Stimulated activated effector memory CD8-positive, alpha-beta T cell treated with anti-CD3 and anti-CD28 coated beads, Interleukin-12 subunit alpha, Interleukin-12 subunit beta, amount 100 ng/mL, for 72 hours (primary cell): ENCODE results near the gene DAPL1.

ENCODE experiments used
- ATAC-seq: fragments of 150-1000 bp; cut with Tn5 transposase; 2 replicates; pipeline ENCODE4 v1.10.0; 2021
- DNase-seq, 2 donors: peaks; one replicate each; pipeline ENCODE4 v3.0.0; 2021 to 2022; ENCODE audit warnings: low spot score in 2 of 2
- H3K27ac Mint-ChIP-seq: one replicate; pipeline ENCODE4 v1.8.0; 2022; ENCODE audit warnings: mild to moderate bottlenecking, mixed read lengths
- H3K36me3 Mint-ChIP-seq: one replicate; pipeline ENCODE4 v1.8.0; 2022; ENCODE audit warnings: mild to moderate bottlenecking, mixed read lengths
- H3K4me1 Mint-ChIP-seq: one replicate; pipeline ENCODE4 v1.8.0; 2022; ENCODE audit warnings: mixed read lengths
- H3K4me3 Mint-ChIP-seq: one replicate; pipeline ENCODE4 v1.8.0; 2022; ENCODE audit warnings: mild to moderate bottlenecking, mixed read lengths
- H3K9me3 Mint-ChIP-seq: one replicate; pipeline ENCODE4 v1.8.0; 2022; ENCODE audit warnings: mixed read lengths

The DAPL1 gene

GRCh38 chr2:158797963-158798700, 3.0 kb downstream of the DAPL1 start:
- H3K4me3 Mint-ChIP-seq = no peak overlapping the region
- no peaks in the 10 kb centered on the region for H3K36me3 Mint-ChIP-seq
- H3K4me1 Mint-ChIP-seq = no peaks in the 10 kb centered on the region
- ATAC-seq (no peak), DNase-seq (no peak)
- H3K27ac Mint-ChIP-seq = no peak overlapping the region
- H3K9me3 Mint-ChIP-seq = no peaks in the 10 kb centered on the region

- ATAC-seq (no peak), DNase-seq (no peak)
- H3K4me3 Mint-ChIP-seq = no peak overlapping the region
- H3K9me3 Mint-ChIP-seq = no peaks in the 10 kb centered on the region
- H3K36me3 Mint-ChIP-seq = no peaks in the 10 kb centered on the region
- H3K4me1 Mint-ChIP-seq = no peaks in the 10 kb centered on the region
- no peak overlapping the region for H3K27ac Mint-ChIP-seq
These were observed 4.1 kb downstream of the DAPL1 start for GRCh38 chr2:158799181-158799580.

- no peak overlapping the region for H3K4me3 Mint-ChIP-seq
- no peak overlapping the region for H3K27ac Mint-ChIP-seq
- no peak for DNase-seq
- ATAC-seq = no peak
- no peaks in the 10 kb centered on the region for H3K9me3 Mint-ChIP-seq
- no peaks in the 10 kb centered on the region for H3K4me1 Mint-ChIP-seq
- H3K36me3 Mint-ChIP-seq = no peaks in the 10 kb centered on the region
These were observed 8.4 kb downstream of the DAPL1 start for GRCh38 chr2:158803506-158803905.

GRCh38 chr2:158805255-158805654, 10.1 kb downstream of the DAPL1 start:
- ATAC-seq (no peak), DNase-seq (no peak)
- Mint-ChIP-seq H3K27ac (no peak overlapping the region), H3K36me3 (no peaks in the 10 kb centered on the region), H3K4me1 (no peaks in the 10 kb centered on the region), H3K4me3 (no peak overlapping the region), H3K9me3 (no peaks in the 10 kb centered on the region)

- H3K9me3 Mint-ChIP-seq = no peaks in the 10 kb centered on the region
- H3K27ac Mint-ChIP-seq = no peak overlapping the region
- no peaks in the 10 kb centered on the region for H3K4me1 Mint-ChIP-seq
- DNase-seq (no peak), ATAC-seq (no peak)
- H3K4me3 Mint-ChIP-seq = no peak overlapping the region
- H3K36me3 Mint-ChIP-seq = no peaks in the 10 kb centered on the region
These were observed 10.8 kb downstream of the DAPL1 start for GRCh38 chr2:158805936-158806335.

GRCh38 chr2:158806941-158807340, 11.8 kb downstream of the DAPL1 start:
- H3K9me3 Mint-ChIP-seq = no peaks in the 10 kb centered on the region
- DNase-seq (no peak), ATAC-seq (no peak)
- no peaks in the 10 kb centered on the region for H3K36me3 Mint-ChIP-seq
- H3K4me3 Mint-ChIP-seq = no peak overlapping the region
- H3K4me1 Mint-ChIP-seq = no peaks in the 10 kb centered on the region
- no peak overlapping the region for H3K27ac Mint-ChIP-seq

GRCh38 chr2:158808426-158808825, 13.3 kb downstream of the DAPL1 start:
- no peak for ATAC-seq
- Mint-ChIP-seq H3K27ac (no peak overlapping the region), H3K9me3 (no peaks in the 10 kb centered on the region), H3K4me3 (no peak overlapping the region), H3K36me3 (no peaks in the 10 kb centered on the region), H3K4me1 (no peaks in the 10 kb centered on the region)
- no peak for DNase-seq

GRCh38 chr2:158809816-158810215, 14.7 kb downstream of the DAPL1 start:
- no peak overlapping the region for H3K4me3 Mint-ChIP-seq
- DNase-seq (no peak), ATAC-seq (no peak)
- no peaks in the 10 kb centered on the region for H3K36me3 Mint-ChIP-seq
- H3K27ac Mint-ChIP-seq = no peak overlapping the region
- no peaks in the 10 kb centered on the region for H3K9me3 Mint-ChIP-seq
- no peaks in the 10 kb centered on the region for H3K4me1 Mint-ChIP-seq

- H3K9me3 Mint-ChIP-seq = no peaks in the 10 kb centered on the region
- no peak overlapping the region for H3K4me3 Mint-ChIP-seq
- no peak for ATAC-seq
- no peak overlapping the region for H3K27ac Mint-ChIP-seq
- H3K36me3 Mint-ChIP-seq = no peaks in the 10 kb centered on the region
- no peak for DNase-seq
- H3K4me1 Mint-ChIP-seq = no peaks in the 10 kb centered on the region
These were observed 15.8 kb downstream of the DAPL1 start for GRCh38 chr2:158810731-158811460.

- ATAC-seq (no peak), DNase-seq (no peak)
- Mint-ChIP-seq H3K4me3 (no peak overlapping the region), H3K4me1 (no peaks in the 10 kb centered on the region), H3K27ac (no peak overlapping the region), H3K36me3 (no peaks in the 10 kb centered on the region), H3K9me3 (no peaks in the 10 kb centered on the region)
These were observed 20.0 kb downstream of the DAPL1 start for GRCh38 chr2:158815166-158815565.

GRCh38 chr2:158815658-158816057, 20.5 kb downstream of the DAPL1 start:
- no peaks in the 10 kb centered on the region for H3K4me1 Mint-ChIP-seq
- no peak overlapping the region for H3K27ac Mint-ChIP-seq
- no peak for ATAC-seq
- no peak for DNase-seq
- no peaks in the 10 kb centered on the region for H3K36me3 Mint-ChIP-seq
- H3K9me3 Mint-ChIP-seq = no peaks in the 10 kb centered on the region
- H3K4me3 Mint-ChIP-seq = no peak overlapping the region

GRCh38 chr2:158817588-158817987, 22.5 kb downstream of the DAPL1 start:
- Mint-ChIP-seq H3K9me3 (no peaks in the 10 kb centered on the region), H3K4me3 (no peak overlapping the region), H3K36me3 (no peaks in the 10 kb centered on the region), H3K4me1 (no peaks in the 10 kb centered on the region), H3K27ac (no peak overlapping the region)
- DNase-seq = no peak
- no peak for ATAC-seq

- H3K27ac Mint-ChIP-seq = no peak overlapping the region
- H3K4me1 Mint-ChIP-seq = no peaks in the 10 kb centered on the region
- DNase-seq = no peak
- H3K4me3 Mint-ChIP-seq = no peak overlapping the region
- H3K36me3 Mint-ChIP-seq = no peaks in the 10 kb centered on the region
- no peak for ATAC-seq
- no peaks in the 10 kb centered on the region for H3K9me3 Mint-ChIP-seq
These were observed 23.4 kb downstream of the DAPL1 start for GRCh38 chr2:158818511-158818910.

GRCh38 chr2:158822193-158822592, 27.1 kb downstream of the DAPL1 start:
- Mint-ChIP-seq H3K4me3 (no peak overlapping the region), H3K27ac (no peak overlapping the region), H3K4me1 (no peaks in the 10 kb centered on the region)

GRCh38 chr2:158823486-158824237, 28.5 kb downstream of the DAPL1 start:
- Mint-ChIP-seq H3K27ac (no peak overlapping the region), H3K4me1 (no peaks in the 10 kb centered on the region), H3K4me3 (no peak overlapping the region), H3K36me3 (no peaks in the 10 kb centered on the region), H3K9me3 (no peaks in the 10 kb centered on the region)
- ATAC-seq (no peak), DNase-seq (no peak)

More at GRCh38 chr2:158822193-158822592, 27.1 kb downstream of the DAPL1 start:
- Mint-ChIP-seq H3K9me3 (no peaks in the 10 kb centered on the region), H3K36me3 (no peaks in the 10 kb centered on the region)
- ATAC-seq (no peak), DNase-seq (no peak)

GRCh38 chr2:158825021-158825420, 29.9 kb downstream of the DAPL1 start:
- DNase-seq = no peak
- Mint-ChIP-seq H3K27ac (no peak overlapping the region), H3K4me3 (no peak overlapping the region), H3K4me1 (no peaks in the 10 kb centered on the region), H3K36me3 (no peaks in the 10 kb centered on the region), H3K9me3 (no peaks in the 10 kb centered on the region)
- no peak for ATAC-seq
